HepG2 (cell line): ENCODE measurements around the gene NCKAP5L.
"Not testable (repeated sequence)": the region's sequence is repeated elsewhere in the genome, so short reads cannot be mapped to it uniquely, and the experiment has no call there.

ENCODE experiments used
- CENPBD1 ChIP-seq: sonication (generic); formaldehyde crosslinking; IDR thresholded peaks from 2 replicates; pipeline ENCODE4 v1.8.0; 2022; ENCODE audit warnings: missing genetic modification reagents, low read depth, mild to moderate bottlenecking, borderline replicate concordance
- CTCF ChIP-seq: sonication (generic); formaldehyde crosslinking; IDR thresholded peaks from 2 replicates; pipeline ENCODE4 v1.5.0; 2020; ENCODE audit warnings: mild to moderate bottlenecking, missing genetic modification reagents, moderate library complexity
- ELF4 ChIP-seq: sonication (generic); formaldehyde crosslinking; IDR thresholded peaks from 2 replicates; pipeline ENCODE4 v1.5.0; 2020; ENCODE audit warnings: missing genetic modification reagents, mild to moderate bottlenecking, moderate library complexity, borderline replicate concordance
- ETS1 ChIP-seq: sonication (generic); formaldehyde crosslinking; IDR thresholded peaks from 2 replicates; pipeline ENCODE4 v1.4.0; 2020; ENCODE audit warnings: missing genetic modification reagents
- EZH2 ChIP-seq: conservative IDR thresholded peaks from 2 replicates; pipeline ENCODE4 v1.6.1; 2012; ENCODE audit warnings: mild to moderate bottlenecking, low read depth, low read length, moderate library complexity
- HDAC1 ChIP-seq: sonication (generic); formaldehyde crosslinking; IDR thresholded peaks from 2 replicates; pipeline ENCODE4 v1.5.1; 2020; ENCODE audit warnings: mild to moderate bottlenecking, missing genetic modification reagents
- SMYD3 ChIP-seq: sonication (generic); formaldehyde crosslinking; IDR thresholded peaks from 2 replicates; pipeline ENCODE4 v1.8.1; 2023; ENCODE audit warnings: mild to moderate bottlenecking, missing genetic modification reagents
- SRF ChIP-seq: IDR thresholded peaks from 2 replicates; pipeline ENCODE4 v1.6.1; 2011; ENCODE audit warnings: mild to moderate bottlenecking, low read depth, low read length, moderate library complexity
- TMF1 ChIP-seq: sonication (generic); formaldehyde crosslinking; IDR thresholded peaks from 2 replicates; pipeline ENCODE4 v1.8.1; 2022; ENCODE audit warnings: low read depth, missing genetic modification reagents
- ZBTB21 ChIP-seq: sonication (generic); formaldehyde crosslinking; IDR thresholded peaks from 2 replicates; pipeline ENCODE4 v1.4.0; 2020; ENCODE audit warnings: missing genetic modification reagents
- ZNF12 ChIP-seq: sonication (generic); formaldehyde crosslinking; IDR thresholded peaks from 2 replicates; pipeline ENCODE4 v1.5.0; 2020; ENCODE audit warnings: missing genetic modification reagents

GRCh38 chr12:49773102-49773501 is 55.1 kb downstream of the NCKAP5L start:
- TF ChIP-seq CENPBD1; SRF; SMYD3 (CRISPR knock-in tag); TMF1 (CRISPR knock-in tag); ZNF12 (CRISPR knock-in tag); ZBTB21 (CRISPR knock-in tag); HDAC1 (CRISPR knock-in tag); ETS1 (CRISPR knock-in tag); CTCF (CRISPR knock-in tag); ELF4 (CRISPR knock-in tag); EZH2: not testable (repeated sequence)
